ENCODE results near the gene NCOA5.

DNA sequence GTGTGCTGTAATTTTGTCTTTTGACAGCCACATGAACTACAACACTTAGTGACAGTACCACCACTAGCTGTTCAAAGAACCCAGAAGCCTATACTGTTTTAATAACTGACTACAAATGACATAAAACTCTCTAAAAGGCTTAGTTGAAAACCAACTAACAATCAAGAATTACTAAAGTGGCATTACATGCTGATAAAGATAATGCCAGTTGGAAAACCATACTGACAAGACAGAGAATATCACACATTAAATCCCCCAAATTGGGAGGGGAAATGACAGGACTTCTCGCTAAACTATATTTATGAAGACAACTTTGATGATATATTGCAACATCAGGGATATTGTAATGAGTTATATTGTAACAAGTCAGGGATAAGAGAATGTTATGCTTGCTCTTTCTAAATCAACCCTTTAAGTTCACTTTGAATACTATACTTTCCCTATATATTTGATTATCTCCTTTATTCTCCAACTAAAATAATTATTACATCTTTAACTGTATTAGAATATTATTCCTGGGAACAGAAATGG lies 6.2 kb downstream of the NCOA5 start:
- TF ChIP-seq, protein P1, sequence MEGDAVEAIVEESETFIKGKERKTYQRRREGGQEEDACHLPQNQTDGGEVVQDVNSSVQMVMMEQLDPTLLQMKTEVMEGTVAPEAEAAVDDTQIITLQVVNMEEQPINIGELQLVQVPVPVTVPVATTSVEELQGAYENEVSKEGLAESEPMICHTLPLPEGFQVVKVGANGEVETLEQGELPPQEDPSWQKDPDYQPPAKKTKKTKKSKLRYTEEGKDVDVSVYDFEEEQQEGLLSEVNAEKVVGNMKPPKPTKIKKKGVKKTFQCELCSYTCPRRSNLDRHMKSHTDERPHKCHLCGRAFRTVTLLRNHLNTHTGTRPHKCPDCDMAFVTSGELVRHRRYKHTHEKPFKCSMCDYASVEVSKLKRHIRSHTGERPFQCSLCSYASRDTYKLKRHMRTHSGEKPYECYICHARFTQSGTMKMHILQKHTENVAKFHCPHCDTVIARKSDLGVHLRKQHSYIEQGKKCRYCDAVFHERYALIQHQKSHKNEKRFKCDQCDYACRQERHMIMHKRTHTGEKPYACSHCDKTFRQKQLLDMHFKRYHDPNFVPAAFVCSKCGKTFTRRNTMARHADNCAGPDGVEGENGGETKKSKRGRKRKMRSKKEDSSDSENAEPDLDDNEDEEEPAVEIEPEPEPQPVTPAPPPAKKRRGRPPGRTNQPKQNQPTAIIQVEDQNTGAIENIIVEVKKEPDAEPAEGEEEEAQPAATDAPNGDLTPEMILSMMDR (IDR thresholded peaks at IDR 0.05 in 8 of 11, conservative IDR thresholded peaks at IDR 0.05 in 3 of 11): no peak
- TF ChIP-seq POLR2AphosphoS5 (IDR thresholded peaks at IDR 0.05): no peak
